LNCAP (cell line): ENCODE data around the gene FAM107B.

Source experiments
- CTCF ChIP-seq: fragments of 450-650 bp; IDR thresholded peaks from 2 replicates; pipeline ENCODE4 v1.5.1; 2017; ENCODE audit warnings: mild to moderate bottlenecking

The FAM107B gene

GRCh38 chr10:14757986-14758385 lies 16.7 kb downstream of the FAM107B start:
- TF ChIP-seq CTCF: no peak

- TF ChIP-seq CTCF: no peak
Observed at GRCh38 chr10:14757394-14757793, 17.3 kb downstream of the FAM107B start.

- no peak for TF ChIP-seq CTCF
Observed at GRCh38 chr10:14753441-14753840, 21.3 kb downstream of the FAM107B start.

- TF ChIP-seq CTCF: no peak
Observed at GRCh38 chr10:14751921-14752320, 22.8 kb downstream of the FAM107B start.

- TF ChIP-seq CTCF: no peak
Observed at GRCh38 chr10:14751014-14751896, 23.4 kb downstream of the FAM107B start.

- no peak for TF ChIP-seq CTCF
Observed at GRCh38 chr10:14749070-14749809, 25.5 kb downstream of the FAM107B start.

GRCh38 chr10:14748441-14748840 lies 26.3 kb downstream of the FAM107B start:
- TF ChIP-seq CTCF: no peak
